H4 (cell line): ENCODE results near the gene TTC23. TPM values are rescaled to one million over a fixed set of nuclear protein-coding genes. Genes with fewer than 3 reads are reported as not detected.

ENCODE experiments used
- DNase-seq: peaks from one replicate; pipeline ENCODE4 v3.0.0-alpha.2; 2015; ENCODE audit warnings: low spot score
- total RNA-seq: library from RNA; depleted of rRNA; stranded (reverse); fragments of >200 nt; shearing (Covaris generic); gene quantifications from 2 replicates; pipeline ENCODE4 v1.2.3, GENCODE V29; 2014

TTC23 gene
- total RNA-seq, 1 experiment from 2014 or later = 20.6 TPM

DNA sequence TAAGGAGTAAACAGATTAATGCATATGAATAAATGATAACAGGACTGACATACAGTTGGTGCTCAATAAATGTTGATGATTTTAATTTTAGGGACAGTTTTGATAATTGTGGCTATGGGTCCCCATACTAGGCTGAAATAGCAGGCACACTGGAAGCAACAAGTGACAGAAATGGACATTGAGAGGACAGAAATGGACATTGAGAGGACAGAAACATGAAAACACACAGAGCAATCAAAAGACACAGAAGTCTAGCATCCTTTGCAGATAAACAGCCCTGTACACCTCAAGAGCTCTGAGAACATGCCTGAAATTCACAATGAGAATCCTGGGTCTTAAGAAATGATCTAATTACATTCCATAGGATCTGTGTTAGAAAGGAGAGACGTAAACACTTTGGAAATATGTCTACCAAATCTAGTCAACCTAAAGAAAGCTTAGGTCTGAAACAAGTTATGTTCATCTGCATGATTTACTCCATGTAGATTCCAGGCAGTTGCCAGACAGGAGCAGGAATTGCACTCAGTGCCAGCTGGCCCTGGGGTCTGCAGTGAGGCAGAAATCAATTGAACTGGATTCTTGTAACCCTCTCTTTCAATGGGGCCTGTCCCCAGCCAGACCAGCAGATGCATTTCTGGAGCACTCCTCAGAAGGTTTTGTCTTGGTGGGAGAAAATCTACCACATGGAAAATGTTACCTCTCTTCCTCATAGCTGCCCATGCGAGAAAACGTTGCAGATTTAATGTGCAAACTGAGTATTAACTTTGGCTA, 84.2 kb downstream of the TTC23 start:
- no peak for DNase-seq

DNA sequence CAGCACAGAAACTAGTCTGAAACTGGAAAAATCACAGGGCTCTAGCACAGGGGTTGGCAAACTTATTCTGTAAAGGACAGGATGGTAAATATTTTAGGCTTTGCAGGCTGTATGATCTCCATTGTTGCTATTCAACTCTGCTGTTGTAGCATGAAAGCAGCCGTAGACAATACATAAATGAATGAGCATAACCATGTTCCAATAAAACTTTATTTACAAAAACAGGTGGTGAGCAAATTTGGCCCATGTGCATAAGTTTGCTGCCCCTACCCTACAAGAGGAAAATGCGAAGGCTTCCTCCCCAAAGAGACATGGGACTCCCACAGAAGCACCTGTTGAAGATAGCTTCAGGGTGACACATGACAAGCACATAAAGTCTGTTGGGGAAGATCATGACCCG, 85.3 kb downstream of the TTC23 start:
- DNase-seq = no peak

DNA sequence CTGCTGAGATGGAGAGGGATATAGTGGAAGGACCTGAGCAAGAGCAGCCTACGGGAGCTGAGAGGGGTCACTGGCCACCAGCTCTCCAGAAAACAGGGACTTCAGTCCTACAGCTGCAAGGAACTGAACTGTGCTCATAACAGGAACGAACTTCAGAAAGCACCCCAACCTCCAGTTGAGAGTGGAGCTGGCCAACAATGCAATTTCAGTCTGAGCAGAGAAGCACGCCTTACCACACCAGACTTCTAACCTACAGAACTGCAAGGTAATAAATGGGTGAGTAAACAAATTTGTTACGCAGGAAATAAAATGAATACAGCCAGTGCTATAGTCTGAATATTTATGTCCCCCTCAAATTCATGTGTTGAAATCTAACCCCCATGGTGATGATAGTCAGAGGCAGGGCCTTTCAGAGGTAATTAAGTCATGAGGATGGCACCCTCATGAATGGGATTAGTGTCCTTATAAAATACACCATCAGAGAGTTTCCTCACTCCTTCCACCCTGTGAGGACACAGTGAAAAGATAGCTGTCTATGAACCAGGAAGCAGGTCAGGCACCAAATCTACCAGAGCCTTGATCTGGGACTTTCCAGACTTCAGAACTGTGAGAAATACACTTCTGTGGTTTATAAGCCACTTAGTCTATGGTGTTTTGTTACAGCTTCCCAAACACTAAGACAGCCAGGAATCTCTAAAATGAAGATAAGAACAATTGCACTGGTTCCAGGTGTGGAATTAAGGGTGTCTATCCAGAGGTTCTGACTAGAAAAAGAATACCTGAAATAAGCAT, 85.9 kb downstream of the TTC23 start:
- DNase-seq = no peak

DNA sequence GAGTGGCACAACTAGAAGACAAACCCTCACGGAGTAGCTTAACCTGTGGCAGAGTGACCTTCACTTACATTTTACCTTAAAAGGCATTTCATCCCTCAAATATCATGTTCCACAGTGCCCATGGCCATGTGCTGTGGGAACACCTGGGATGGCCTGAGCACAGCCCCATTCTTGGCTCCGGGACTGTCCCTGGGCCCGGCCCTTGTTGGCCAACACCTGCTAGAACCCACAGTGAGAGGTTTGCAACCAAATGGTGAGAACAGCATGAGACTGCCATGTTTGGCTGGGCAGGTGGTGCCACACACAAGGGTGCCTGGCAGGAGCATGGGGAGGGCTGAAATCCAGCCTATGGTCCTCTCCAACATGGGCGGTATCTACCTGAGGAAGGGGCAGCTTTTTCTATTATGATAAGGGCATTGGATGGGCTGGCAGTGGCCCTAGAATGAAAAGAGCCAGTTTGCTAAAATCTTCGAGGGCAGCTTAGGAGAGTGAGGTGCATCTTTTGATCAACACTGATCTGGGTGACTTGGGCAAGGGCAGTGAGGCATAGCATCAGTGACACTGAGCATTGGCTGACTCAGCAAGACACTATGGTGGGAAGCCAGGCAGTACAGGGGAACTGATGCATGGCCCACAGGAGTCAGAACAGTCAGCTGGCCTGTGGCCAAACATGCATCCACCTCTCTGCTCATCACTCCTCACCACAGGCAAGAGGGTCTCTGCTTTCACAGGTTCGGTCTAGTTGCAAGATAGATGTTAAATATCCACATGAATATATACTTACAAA, 90.6 kb downstream of the TTC23 start:
- DNase-seq = no peak

DNA sequence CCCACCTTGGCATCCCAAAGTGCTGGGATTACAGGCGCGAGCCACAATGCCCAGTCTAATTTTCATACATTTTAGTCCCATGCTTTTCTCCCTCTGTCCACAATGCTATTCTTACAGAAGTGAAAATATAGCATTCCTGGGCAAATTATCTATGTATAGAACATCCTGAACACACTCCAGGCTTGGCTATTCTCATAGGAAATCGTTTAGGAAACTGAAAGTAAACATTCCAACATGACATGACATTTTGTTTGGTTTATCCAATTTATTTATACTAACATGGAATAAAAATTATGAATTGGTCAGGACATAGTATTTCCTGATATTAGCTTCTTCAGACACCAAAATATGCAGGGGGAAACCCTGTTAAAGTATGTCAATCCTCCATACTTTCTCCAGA, 91.9 kb downstream of the TTC23 start:
- DNase-seq = no peak

DNA sequence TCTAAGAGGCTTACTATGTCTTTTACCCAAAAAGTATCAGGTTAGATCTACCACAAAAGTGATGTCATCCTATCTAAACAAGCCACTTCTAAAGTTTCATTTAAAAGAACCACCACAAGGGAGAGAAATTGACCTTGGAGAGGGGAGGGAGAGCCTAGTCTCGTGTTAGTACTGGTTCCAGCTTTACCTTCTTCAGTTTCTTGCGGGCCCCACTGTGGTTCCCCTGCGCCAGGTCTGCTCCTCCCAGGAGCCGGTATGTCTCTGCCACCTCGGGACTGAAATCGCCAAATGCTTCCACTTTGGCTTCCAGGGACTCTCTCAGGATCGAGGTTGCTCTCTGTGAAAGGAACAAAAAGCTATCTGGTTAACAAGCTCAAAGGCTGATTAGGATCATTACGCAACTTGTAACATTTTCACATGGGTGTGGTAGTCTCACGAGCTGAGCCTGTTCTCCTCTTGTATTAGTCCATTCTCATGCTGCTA, 93.4 kb downstream of the TTC23 start:
- peak; percentile 71 for DNase-seq

DNA sequence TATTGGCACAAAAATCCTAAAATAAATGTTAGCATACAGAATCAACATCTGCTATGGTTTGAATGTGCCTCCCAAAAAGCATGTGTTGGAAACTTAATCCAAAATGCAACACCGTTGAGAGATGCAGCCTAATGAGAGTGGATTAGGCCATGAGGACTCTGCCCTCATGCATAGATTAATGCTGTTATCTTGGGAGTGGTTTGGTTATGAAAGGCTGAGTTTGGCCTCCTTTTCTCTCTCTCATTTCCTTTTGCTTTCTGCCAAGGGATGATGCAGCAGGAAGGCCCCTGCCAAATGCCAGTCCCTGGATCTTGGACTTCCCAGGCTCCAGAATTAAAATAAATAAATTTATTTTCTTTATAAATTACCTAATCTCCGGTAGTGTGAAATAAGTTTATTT, 95.1 kb downstream of the TTC23 start:
- DNase-seq = no peak

DNA sequence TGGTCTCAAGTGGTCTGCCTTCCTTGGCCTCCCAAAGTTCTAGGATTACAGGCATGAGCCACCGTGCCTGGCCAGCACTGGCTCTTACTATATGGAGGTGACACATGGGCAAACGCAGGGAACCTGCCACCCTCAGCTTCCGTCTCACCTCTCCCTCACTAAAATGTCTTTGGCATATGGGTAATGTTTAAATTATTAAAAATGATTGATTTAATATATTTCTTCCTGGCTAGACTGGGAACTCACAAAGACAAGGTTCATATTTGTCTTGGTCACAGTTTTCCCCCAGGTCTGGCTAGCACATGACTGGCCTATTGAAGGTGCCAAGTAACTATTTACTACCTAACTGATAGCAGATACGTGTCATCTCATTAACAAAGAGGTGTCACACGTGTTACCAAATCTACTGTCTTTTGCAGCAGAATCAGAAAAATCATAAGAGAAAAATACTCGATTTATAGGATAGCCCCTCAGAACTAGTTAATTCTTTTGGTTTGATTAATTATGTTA, 96.3 kb downstream of the TTC23 start:
- DNase-seq = no peak

DNA sequence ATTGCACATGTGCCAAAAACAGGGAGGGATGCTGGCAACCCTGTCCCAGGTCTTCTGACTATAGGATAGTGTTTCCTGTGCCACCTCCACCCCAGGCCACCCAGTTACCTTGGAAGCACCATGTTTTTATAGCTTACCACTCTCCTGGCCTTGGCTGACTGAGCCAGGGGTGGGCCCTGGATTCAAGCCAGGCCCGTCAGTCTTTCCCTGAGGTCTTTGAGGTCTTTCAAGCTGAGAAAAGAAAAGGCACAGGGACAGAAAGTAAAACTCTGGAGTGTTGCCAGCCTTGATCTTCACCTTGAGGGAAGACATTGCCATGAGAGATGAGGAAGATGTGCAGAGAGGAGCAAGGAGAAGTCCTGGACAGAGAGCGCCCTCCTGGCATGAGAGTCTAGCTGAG, 98.2 kb downstream of the TTC23 start:
- DNase-seq = no peak

DNA sequence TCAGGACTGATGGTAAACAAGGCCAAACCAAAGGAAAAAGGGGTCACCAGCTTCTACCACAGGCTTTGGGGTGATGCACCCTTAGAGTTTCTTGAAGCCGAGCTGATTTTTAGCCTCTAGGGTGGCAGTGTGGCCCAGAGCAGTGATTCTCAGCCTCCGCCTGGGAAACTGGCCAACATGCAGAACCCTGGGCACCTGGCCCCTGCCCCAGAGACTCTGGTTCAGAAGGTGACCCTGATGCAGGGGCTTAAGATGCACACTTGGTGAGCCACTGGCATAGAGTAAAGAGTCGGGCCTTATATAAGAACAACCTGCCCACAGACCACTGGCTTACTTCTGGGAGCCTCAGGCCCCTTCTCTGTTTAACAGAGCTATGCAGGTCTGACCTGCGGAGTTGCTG, 100.0 kb downstream of the TTC23 start:
- no peak for DNase-seq

DNA sequence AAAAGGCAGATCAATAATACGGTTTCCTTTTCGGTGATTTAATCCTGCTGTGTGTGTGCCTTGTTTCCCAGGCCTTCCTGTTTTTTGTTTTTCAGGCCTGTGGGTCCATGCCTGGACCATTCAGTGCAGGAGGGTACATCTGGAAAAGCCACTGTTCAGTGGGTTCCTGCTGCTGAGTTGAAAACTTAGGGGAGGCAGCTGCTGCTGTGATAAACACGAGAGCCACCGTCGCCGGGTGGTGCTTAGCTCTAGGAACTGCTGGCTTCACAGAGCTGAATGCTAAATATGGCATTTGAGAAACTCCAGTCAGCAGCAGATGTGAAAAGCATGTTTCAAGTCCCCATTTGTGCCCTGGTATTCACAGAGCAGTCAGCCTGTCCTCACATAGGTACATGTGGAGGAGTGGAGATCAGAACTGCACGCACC, 100.5 kb downstream of the TTC23 start:
- no peak for DNase-seq

DNA sequence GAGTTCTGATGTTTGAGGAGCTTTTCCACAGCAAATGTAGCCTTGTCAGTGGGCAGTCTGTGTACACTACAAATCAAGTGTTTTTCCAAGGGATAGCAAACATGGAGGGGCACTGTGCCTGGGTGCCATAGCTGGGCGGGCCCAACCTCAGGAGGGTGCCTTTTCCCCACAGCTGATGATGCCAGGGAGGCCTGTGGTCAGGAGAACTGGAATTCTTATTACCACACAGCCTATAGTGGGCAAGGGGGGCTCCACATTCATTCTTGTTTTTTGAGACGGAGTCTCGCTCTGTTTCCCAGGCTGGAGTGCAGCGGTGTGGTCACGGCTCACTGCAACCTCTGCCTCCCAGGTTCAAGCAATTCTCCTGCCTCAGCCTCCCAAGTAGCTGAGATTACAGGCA, 102.7 kb downstream of the TTC23 start:
- DNase-seq = no peak

DNA sequence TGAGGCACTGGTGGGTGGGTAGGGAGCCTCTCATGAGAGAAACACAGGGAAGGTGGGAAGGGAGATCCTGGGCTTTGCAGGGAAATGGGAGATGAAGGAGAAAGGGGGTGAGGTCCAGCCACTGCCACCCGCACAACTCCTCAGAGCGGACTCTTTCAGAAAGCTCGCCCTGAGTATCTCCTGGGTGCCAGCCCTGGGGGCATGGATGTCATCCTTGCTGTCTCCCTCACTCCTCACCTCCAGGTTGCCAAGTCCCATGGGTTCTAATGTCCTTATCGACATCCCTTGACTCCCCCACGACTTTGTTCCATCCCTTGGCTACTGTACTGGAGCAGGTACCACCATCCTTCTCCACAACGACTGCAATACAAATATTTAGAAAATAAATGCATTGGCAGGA, 103.6 kb downstream of the TTC23 start:
- DNase-seq = no peak

DNA sequence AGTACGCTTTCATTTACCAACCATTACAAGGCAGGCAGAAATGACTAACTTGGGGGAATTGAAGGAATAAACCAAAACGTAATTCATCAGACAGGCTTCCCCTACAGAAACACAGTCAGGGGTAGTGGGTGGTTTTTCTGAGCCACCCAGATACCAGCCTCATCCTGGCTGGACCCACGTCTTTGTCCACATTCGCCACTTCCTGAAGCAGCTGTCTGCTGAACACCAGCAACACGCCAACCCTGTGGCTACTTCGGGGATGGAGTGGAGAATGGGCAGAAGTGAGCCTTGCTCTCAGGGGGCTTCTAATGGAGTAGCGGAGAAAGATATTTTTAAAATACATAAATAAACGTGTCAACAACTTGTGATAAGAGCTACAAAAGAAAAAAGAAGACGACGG, 104.4 kb downstream of the TTC23 start:
- DNase-seq = no peak

DNA sequence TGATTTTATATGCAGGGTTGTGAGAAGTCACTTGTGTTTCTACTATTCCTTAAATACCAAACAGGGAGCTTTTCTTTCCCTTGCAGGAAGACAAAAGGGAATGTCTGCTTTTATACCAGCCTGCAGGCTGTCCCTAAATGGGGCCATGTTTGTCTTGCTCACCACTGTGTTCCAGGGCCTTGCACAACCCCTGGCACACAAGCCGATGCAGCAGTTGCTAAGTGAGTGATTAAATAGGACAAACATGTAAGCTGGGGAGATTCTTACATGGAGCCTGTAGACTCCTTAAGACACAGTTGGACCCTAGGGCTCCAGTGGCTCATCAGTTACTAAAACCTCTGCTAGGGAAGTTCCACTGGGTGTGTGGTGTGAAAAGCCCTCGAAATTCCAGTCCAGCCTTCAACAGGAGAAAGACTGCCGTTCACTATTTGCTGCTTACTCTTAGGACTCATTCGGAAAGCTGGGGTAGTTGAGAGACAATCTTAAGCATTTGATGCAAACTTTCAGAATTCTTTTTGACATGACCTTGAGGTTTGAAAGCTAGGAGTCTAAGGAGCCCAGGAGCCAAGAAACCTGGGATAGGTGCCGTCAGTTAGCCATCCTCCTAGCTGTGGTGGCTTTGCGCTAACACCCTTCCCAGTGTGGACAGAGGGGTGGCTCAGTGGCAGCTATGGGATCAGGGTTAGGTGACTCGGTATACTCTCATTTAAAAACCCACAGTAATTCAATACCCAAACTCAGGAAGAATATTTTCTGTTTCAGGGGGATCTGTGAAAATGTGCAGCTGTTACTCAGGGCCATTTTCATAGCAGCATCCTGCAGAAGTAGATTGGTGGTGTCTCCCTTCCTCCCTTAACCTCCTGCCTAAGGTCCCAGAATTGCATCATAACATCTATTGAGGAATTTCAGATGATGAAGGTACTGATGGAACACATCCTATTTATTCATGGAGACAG, 105.4 kb downstream of the TTC23 start:
- DNase-seq = no peak

DNA sequence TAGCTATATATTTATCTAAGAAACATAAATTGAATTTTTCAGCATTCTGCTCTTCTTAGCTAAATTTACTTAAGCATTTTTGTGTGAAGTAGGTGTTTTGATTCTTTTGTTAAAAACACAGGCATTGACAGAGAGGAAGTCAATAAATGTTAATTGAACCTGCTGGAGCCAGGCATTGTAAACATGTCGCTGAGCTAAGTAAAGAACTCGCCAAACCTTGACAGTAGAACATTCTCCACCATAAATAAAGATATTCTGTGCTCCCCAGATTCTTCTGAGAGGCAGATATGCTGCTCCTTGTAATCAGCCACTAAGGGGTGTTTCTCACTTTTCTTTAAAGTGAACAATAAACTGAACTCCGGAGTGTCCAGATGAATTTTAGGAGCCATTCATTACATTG, 106.1 kb downstream of the TTC23 start:
- no peak for DNase-seq

DNA sequence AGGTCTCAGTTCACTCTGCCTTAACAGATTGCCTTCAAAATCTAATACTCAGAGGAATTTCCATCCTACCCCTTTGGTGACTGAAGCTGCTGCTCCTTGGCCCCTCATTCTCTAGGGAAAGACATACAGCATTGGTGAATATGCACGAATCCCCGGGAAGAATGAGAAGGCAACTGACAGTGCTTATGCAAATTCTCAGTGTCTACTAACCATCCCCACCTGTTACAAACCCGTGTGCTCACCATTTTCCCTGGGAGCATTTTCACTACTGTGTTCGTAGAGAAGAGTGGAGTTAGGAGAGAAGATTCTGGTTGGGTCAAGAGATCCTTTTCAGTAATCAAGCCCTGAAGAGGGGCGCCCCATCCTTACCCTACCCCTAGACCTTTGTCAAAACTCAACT, 106.8 kb downstream of the TTC23 start:
- no peak for DNase-seq

DNA sequence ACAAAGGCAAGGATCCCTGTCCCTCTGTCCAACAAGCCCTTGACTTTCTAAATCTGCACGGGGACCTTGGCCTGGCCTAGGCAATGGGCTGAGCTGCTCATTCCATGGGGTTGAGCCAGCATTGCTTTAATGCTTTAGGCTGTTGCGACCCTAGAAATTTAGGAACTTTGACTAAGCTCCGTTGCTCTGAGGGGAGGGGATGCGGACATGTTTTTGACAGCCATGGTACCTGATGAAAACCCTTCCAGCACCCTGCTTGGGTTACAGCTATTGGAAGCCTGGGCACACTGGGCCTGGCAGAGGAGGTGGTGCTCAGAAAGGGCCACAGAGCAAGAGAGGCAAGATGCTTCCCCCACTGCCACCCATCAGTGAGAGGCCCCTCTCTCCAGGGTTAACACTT, 107.4 kb downstream of the TTC23 start:
- no peak for DNase-seq

DNA sequence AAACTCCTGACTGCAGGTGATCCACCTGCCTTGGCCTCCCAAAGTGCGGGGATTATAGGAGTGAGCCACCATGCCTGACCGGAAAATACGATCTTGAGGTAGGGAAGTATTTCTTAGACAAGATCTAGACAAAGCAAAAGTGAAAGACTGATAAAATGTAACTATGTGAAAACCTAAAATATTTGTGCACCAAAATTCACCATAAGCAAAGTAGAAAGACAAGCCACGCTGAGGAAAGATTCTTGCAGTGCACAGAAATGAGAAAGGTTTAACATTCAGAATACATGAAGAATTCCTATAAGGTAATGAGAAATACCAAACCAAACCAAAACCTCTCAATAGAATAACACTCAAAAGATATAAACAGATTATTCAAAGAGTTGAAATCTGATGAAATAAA, 108.8 kb downstream of the TTC23 start:
- no peak for DNase-seq

DNA sequence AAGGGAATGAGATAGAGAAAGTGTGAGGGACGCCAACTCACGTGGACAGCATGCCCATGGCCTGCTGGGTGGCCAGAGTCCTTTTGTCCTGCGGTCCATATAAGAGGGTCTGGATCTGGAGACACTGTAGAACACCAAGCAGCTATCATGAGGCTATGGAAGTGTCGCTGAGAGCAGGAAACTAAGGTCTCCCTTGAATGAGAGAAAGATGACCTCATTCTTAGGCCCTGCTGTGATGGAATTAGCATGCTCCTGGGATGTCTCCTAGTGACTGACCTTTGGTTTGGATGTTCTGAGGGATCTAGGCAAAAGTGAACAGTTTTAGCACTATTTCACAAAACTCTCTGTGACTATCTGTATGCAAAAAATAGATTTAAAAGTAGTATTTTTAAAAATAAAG, 110.1 kb downstream of the TTC23 start:
- no peak for DNase-seq

DNA sequence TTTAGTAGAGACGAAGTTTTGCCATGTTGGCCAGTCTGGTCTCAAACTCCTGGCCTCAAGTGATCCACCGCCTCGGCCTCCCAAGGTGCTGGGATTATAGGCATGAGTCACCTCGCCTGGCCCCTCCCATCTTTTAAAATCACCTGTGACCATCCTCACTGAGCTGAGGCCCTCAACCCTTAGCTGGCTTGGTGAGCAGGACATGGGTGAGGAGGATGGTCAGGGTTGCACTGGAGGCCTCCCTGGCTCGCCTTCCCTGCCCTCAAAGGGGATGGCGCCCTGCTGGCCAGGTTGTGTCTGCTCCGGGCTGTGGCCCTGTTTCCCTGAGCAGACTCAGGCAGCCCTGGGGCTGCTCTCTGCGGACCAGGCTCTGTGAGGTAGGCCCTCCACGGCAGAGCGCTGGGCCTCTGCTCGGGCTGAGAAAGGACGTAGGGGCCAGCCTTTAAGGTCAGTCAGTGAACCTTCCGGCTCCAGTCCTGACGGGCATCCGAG, 110.8 kb downstream of the TTC23 start:
- DNase-seq = no peak
